RWPE1 (cell line): ENCODE results near the gene CGNL1.

Source experiments
- CTCF ChIA-PET: fragments of 350-600 bp; sonication (Branson Sonifier 250); formaldehyde crosslinking; extraction: SDS; loops from one replicate; lab custom pipeline; 2021; lab: Yijun Ruan, JAX
- POLR2A ChIA-PET: fragments of 400-600 bp; formaldehyde crosslinking; extraction: SDS; loops from one replicate; lab custom pipeline; 2020; ENCODE audit warnings: antibody characterized with exemption; ENCODE audit not compliant: low non-redundant PET; lab: Yijun Ruan, JAX
- DNase-seq: peaks from one replicate; pipeline ENCODE4 v3.0.0; 2012; ENCODE audit warnings: low spot score
- H3K27ac ChIP-seq: fragments of 450-650 bp; 2 replicates; pipeline ENCODE4 v1.5.1; 2017
- CTCF ChIP-seq: fragments of 450-650 bp; conservative IDR thresholded peaks from 2 replicates; pipeline ENCODE4 v1.5.1; 2017; ENCODE audit warnings: low read depth, mild to moderate bottlenecking

Gene CGNL1

GRCh38 chr15:57375827-57376695, at the start of gene CGNL1:
Gene CGNL1, plus strand, starts transcription at chr15:57376505. Its CDS starts 61,495 bp downstream, at chr15:57438000.
- POLR2A ChIA-PET: no interaction called here
- CTCF ChIA-PET: interaction anchor here (1.4 kb wide), 1 partner anchor 35 kb away, joined by 3 read pairs; no protein-coding TSS in a partner anchor
- TF ChIP-seq CTCF: no peak
- no peak within 1 kb of the TSS for H3K27ac ChIP-seq
- peak; percentile 49 for DNase-seq

- H3K27ac ChIP-seq: no peak overlapping the region
- ChIA-PET CTCF (no interaction called here), POLR2A (no interaction called here)
- no peak for DNase-seq
- no peak for TF ChIP-seq CTCF
Measured at GRCh38 chr15:57327985-57328471, 48.3 kb upstream of the CGNL1 start.

GRCh38 chr15:57328479-57328878, 47.8 kb upstream of the CGNL1 start:
- ChIA-PET CTCF (no interaction called here), POLR2A (no interaction called here)
- no peak for TF ChIP-seq CTCF
- no peak for DNase-seq
- no peak overlapping the region for H3K27ac ChIP-seq

GRCh38 chr15:57328897-57329296, 47.4 kb upstream of the CGNL1 start:
- ChIA-PET CTCF (interaction anchor here (0.7 kb wide), 1 partner anchor 110 kb away, joined by 4 read pairs; no protein-coding TSS in a partner anchor), POLR2A (no interaction called here)

GRCh38 chr15:57329582-57330367, 46.5 kb upstream of the CGNL1 start:
- no peak for TF ChIP-seq CTCF
- ChIA-PET POLR2A (no interaction called here), CTCF (interaction anchor here (0.7 kb wide), 1 partner anchor 111 kb away, joined by 4 read pairs; no protein-coding TSS in a partner anchor)
- no peak for DNase-seq
- H3K27ac ChIP-seq: no peak overlapping the region

More at GRCh38 chr15:57328897-57329296, 47.4 kb upstream of the CGNL1 start:
- DNase-seq: no peak
- H3K27ac ChIP-seq: no peak overlapping the region
- no peak for TF ChIP-seq CTCF

- ChIA-PET CTCF (no interaction called here), POLR2A (no interaction called here)
- H3K27ac ChIP-seq: no peak overlapping the region
- TF ChIP-seq CTCF: no peak
- DNase-seq: no peak
Measured at GRCh38 chr15:57330619-57331340, 45.5 kb upstream of the CGNL1 start.
